Mesendoderm (in vitro differentiated cells): ENCODE measurements around the gene KLHL11.
"Not testable (repeated sequence)": the region's sequence is repeated elsewhere in the genome, so short reads cannot be mapped to it uniquely, and the experiment has no call there.

Source experiments
- DNase-seq: peaks from one replicate; pipeline ENCODE4 v3.0.0; 2013
- H2AK5ac ChIP-seq: 2 replicates; pipeline ENCODE4 v1.6.1; 2013; ENCODE audit warnings: low read length, inconsistent platforms
- H2BK120ac ChIP-seq: 2 replicates; pipeline ENCODE4 v1.6.1; 2013; ENCODE audit warnings: low read depth, mild to moderate bottlenecking, low read length, moderate library complexity, mixed read lengths
- H2BK15ac ChIP-seq: replicated peaks from 2 replicates; pipeline ENCODE4 v1.6.1; 2013; ENCODE audit warnings: low read depth, mild to moderate bottlenecking, moderate library complexity
- H2BK5ac ChIP-seq: 2 replicates; pipeline ENCODE4 v1.6.1; 2013; ENCODE audit warnings: low read length, inconsistent platforms
- H3K18ac ChIP-seq: 2 replicates; pipeline ENCODE4 v1.6.1; 2013; ENCODE audit warnings: mild to moderate bottlenecking, low read length, mixed read lengths
- H3K23ac ChIP-seq: one replicate; pipeline ENCODE4 v1.6.1; 2013; ENCODE audit warnings: low read length
- H3K27ac ChIP-seq: 2 replicates; pipeline ENCODE4 v1.5.1; 2013; ENCODE audit warnings: low read depth, mild to moderate bottlenecking, inconsistent platforms, low read length, moderate library complexity
- H3K27me3 ChIP-seq: 2 replicates; pipeline ENCODE4 v1.6.1; 2013; ENCODE audit warnings: low read length, control low read depth, mild to moderate bottlenecking, inconsistent platforms; ENCODE audit not compliant: insufficient read depth, poor library complexity
- H3K36me3 ChIP-seq: 2 replicates; pipeline ENCODE4 v1.6.1; 2013; ENCODE audit warnings: low read length, inconsistent platforms; ENCODE audit not compliant: control insufficient read depth, insufficient read depth
- H3K4ac ChIP-seq: one replicate; pipeline ENCODE4 v1.6.1; 2013; ENCODE audit warnings: low read depth, mild to moderate bottlenecking, low read length, moderate library complexity
- H3K4me1 ChIP-seq: 2 replicates; pipeline ENCODE4 v1.6.1; 2013; ENCODE audit warnings: low read depth, low read length, inconsistent platforms; ENCODE audit not compliant: control insufficient read depth
- H3K4me2 ChIP-seq: 2 replicates; pipeline ENCODE4 v1.6.1; 2013; ENCODE audit warnings: low read length
- H3K4me3 ChIP-seq: 2 replicates; pipeline ENCODE4 v1.5.1; 2013; ENCODE audit warnings: mild to moderate bottlenecking, low read length
- H3K56ac ChIP-seq: one replicate; pipeline ENCODE4 v1.6.1; 2013; ENCODE audit warnings: low read length
- H3K79me1 ChIP-seq: 2 replicates; pipeline ENCODE4 v1.6.1; 2013; ENCODE audit warnings: low read length, inconsistent platforms
- H3K79me2 ChIP-seq: 2 replicates; pipeline ENCODE4 v1.6.1; 2013; ENCODE audit warnings: mild to moderate bottlenecking, low read length; ENCODE audit not compliant: control insufficient read depth, insufficient read depth
- H3K9ac ChIP-seq: 2 replicates; pipeline ENCODE4 v1.6.1; 2013; ENCODE audit warnings: low read length, inconsistent platforms
- H4K5ac ChIP-seq: one replicate; pipeline ENCODE4 v1.6.1; 2013; ENCODE audit warnings: low read length
- H4K8ac ChIP-seq: one replicate; pipeline ENCODE4 v1.6.1; 2013; ENCODE audit warnings: low read depth, mild to moderate bottlenecking, control low read depth, low read length, moderate library complexity
- WGBS: extraction: QIAGEN DNeasy Blood & Tissue Kit; methylation state at CpG from one replicate; pipeline ENCODE4 v1.1.7; 2013; ENCODE audit warnings: low lambda C conversion rate, missing lambda C conversion rate; ENCODE audit not compliant: insufficient coverage; ENCODE audit errors: extremely low coverage; 5-methylcytosine and 5-hydroxymethylcytosine counted together

KLHL11 gene

GRCh38 chr17:41882756-41883155 lies 17.5 kb upstream of the KLHL11 start:
- Histone ChIP-seq H2AK5ac (no peak overlapping the region), H4K8ac (no peak overlapping the region), H3K18ac (no peak overlapping the region), H2BK15ac (no peak overlapping the region), H2BK5ac (no peak overlapping the region), H3K4me2 (no peak overlapping the region), H3K79me1 (peaks cover 18% of the 10 kb centered on the region), H4K5ac (no peak overlapping the region), H3K79me2 (peaks cover 2% of the 10 kb centered on the region), H3K9ac (no peak overlapping the region), H3K56ac (no peak overlapping the region), H3K27me3 (no peaks in the 10 kb centered on the region), H2BK120ac (no peak overlapping the region), H3K27ac (no peak overlapping the region), H3K23ac (no peak overlapping the region), H3K4ac (no peak overlapping the region), H3K36me3 (peaks cover 49% of the 10 kb centered on the region), H3K4me3 (no peak overlapping the region), H3K4me1 (no peaks in the 10 kb centered on the region)
- no CpG with 5 or more reads among the region's 6 CpGs for WGBS
- DNase-seq: no peak

GRCh38 chr17:41880130-41880529 lies 14.9 kb upstream of the KLHL11 start:
- Histone ChIP-seq H3K9ac (no peak overlapping the region), H3K18ac (no peak overlapping the region), H3K4me1 (no peaks in the 10 kb centered on the region), H3K36me3 (peaks cover 39% of the 10 kb centered on the region), H3K4ac (no peak overlapping the region), H2BK120ac (no peak overlapping the region), H3K4me2 (no peak overlapping the region), H4K5ac (no peak overlapping the region), H3K4me3 (no peak overlapping the region), H3K56ac (no peak overlapping the region), H3K27me3 (no peaks in the 10 kb centered on the region), H4K8ac (no peak overlapping the region), H3K79me1 (peaks cover 14% of the 10 kb centered on the region), H2BK15ac (no peak overlapping the region), H2AK5ac (no peak overlapping the region), H3K23ac (no peak overlapping the region), H2BK5ac (no peak overlapping the region), H3K79me2 (peaks cover 2% of the 10 kb centered on the region), H3K27ac (no peak overlapping the region)
- no CpG with 5 or more reads among the region's 4 CpGs for WGBS
- no peak for DNase-seq

- not testable (repeated sequence) for H3K4me2 ChIP-seq, H3K4ac ChIP-seq, H3K23ac ChIP-seq, H2BK120ac ChIP-seq, H3K79me1 ChIP-seq, H2BK15ac ChIP-seq, H2BK5ac ChIP-seq, DNase-seq, H3K18ac ChIP-seq, H3K4me3 ChIP-seq, H3K27ac ChIP-seq, H3K9ac ChIP-seq, H3K79me2 ChIP-seq, H2AK5ac ChIP-seq, H4K8ac ChIP-seq, H3K56ac ChIP-seq, H4K5ac ChIP-seq, H3K27me3 ChIP-seq, H3K4me1 ChIP-seq
- peaks cover 40% of the 10 kb centered on the region for H3K36me3 ChIP-seq
- no CpG with 5 or more reads among the region's 9 CpGs for WGBS
Observed at GRCh38 chr17:41874293-41874670, 9.1 kb upstream of the KLHL11 start.

DNA sequence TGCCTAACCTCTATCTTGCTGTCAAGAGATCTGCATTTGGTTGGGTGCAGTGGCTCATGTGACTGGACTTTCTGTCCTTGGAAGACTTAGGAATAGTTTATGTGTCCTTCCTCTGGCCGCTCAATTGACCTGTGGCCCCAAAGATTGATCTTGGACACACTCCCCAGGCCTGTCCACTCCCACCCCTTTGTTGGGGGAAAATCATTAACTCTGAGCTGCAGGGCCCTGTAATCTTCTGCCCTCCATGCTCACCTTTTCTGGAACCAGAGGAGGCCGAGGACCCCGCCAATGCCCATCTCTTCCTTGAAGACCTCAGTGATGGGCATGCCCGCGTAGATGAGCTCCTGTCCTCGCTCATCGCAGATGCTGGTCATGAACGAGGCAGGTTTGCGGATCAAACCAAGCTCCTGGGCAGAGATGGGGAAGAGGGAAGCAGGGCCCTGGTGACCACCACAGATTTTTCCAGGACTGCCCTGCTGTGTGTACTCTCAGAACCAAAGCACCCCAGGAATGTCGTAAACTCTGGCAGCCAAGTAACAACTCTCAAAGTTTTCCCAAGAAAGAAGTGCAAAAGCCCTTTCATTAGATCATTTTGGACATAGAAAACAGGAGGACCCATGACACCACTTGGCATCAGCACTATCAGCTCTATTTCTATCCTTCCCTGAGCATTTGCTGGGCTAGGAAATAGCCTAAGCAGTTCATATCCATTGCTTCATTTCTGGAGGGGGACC lies 8.5 kb upstream of the KLHL11 start:
- no peak for DNase-seq
- H3K9ac ChIP-seq: no peak overlapping the region
- H2BK5ac ChIP-seq: no peak overlapping the region
- no peak overlapping the region for H4K5ac ChIP-seq
- no peaks in the 10 kb centered on the region for H3K79me2 ChIP-seq
- no peak overlapping the region for H2BK120ac ChIP-seq
- H2AK5ac ChIP-seq: no peak overlapping the region
- no peak overlapping the region for H3K56ac ChIP-seq
- H3K4me2 ChIP-seq: no peak overlapping the region
- H3K27me3 ChIP-seq: no peaks in the 10 kb centered on the region
- H4K8ac ChIP-seq: no peak overlapping the region
- H2BK15ac ChIP-seq: no peak overlapping the region
- no CpG with 5 or more reads among the region's 10 CpGs for WGBS
- no peak overlapping the region for H3K4ac ChIP-seq
- H3K36me3 ChIP-seq: peaks cover 37% of the 10 kb centered on the region
- no peaks in the 10 kb centered on the region for H3K4me1 ChIP-seq
- no peak overlapping the region for H3K18ac ChIP-seq
- no peak overlapping the region for H3K4me3 ChIP-seq
- no peaks in the 10 kb centered on the region for H3K79me1 ChIP-seq
- no peak overlapping the region for H3K27ac ChIP-seq
- no peak overlapping the region for H3K23ac ChIP-seq

DNA sequence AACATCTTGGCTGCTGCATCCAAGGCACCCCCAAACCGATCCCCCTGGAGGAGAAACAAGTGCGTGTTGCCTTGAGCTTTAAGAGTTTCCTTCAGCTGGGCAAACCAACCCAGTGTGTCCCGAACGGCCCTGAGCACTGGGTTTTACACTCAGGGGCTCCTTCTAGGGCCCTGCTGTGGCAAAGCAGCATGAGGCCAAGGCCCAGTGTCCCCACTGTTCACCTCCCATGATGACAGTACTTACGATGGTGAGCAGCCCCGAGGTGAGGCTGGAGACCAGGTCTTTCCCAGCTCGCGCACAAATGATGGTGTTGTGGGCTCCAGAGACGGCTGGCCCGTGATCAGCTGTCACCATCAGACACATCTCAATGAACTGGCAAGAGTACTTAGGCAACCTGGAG lies 6.6 kb upstream of the KLHL11 start:
- Histone ChIP-seq H3K4me3 (no peak overlapping the region), H3K4me2 (no peak overlapping the region), H3K79me2 (no peaks in the 10 kb centered on the region), H3K18ac (no peak overlapping the region), H4K8ac (no peak overlapping the region), H2BK120ac (no peak overlapping the region), H2BK5ac (no peak overlapping the region), H3K56ac (no peak overlapping the region), H3K23ac (no peak overlapping the region), H3K4ac (no peak overlapping the region), H3K27ac (no peak overlapping the region), H3K27me3 (no peaks in the 10 kb centered on the region), H2AK5ac (no peak overlapping the region), H3K79me1 (no peaks in the 10 kb centered on the region), H3K4me1 (no peaks in the 10 kb centered on the region), H4K5ac (no peak overlapping the region), H3K36me3 (peaks cover 29% of the 10 kb centered on the region), H2BK15ac (no peak overlapping the region), H3K9ac (no peak overlapping the region)
- DNase-seq: no peak
- no CpG with 5 or more reads among the region's 10 CpGs for WGBS

- no peaks in the 10 kb centered on the region for H3K4me1 ChIP-seq
- H3K36me3 ChIP-seq: peaks cover 29% of the 10 kb centered on the region
- no peak overlapping the region for H3K27ac ChIP-seq
- H3K27me3 ChIP-seq: no peaks in the 10 kb centered on the region
- no peak overlapping the region for H3K56ac ChIP-seq
- no peak overlapping the region for H3K4me2 ChIP-seq
- H3K4ac ChIP-seq: no peak overlapping the region
- no peak overlapping the region for H4K8ac ChIP-seq
- H2AK5ac ChIP-seq: no peak overlapping the region
- no peak overlapping the region for H3K23ac ChIP-seq
- H2BK15ac ChIP-seq: no peak overlapping the region
- H3K9ac ChIP-seq: no peak overlapping the region
- H3K79me1 ChIP-seq: no peaks in the 10 kb centered on the region
- WGBS: no CpG with 5 or more reads among the region's 7 CpGs
- H2BK120ac ChIP-seq: no peak overlapping the region
- H3K18ac ChIP-seq: no peak overlapping the region
- no peak overlapping the region for H4K5ac ChIP-seq
- no peak overlapping the region for H2BK5ac ChIP-seq
- no peaks in the 10 kb centered on the region for H3K79me2 ChIP-seq
- H3K4me3 ChIP-seq: no peak overlapping the region
- no peak for DNase-seq
Observed at GRCh38 chr17:41870627-41871026, 5.4 kb upstream of the KLHL11 start.
